Esophagus muscularis mucosa (tissue), 4 donors: Measurements from ENCODE around the gene SOX1.

Experiments used
- CTCF ChIP-seq, 3 experiments: fragments of 200-600 bp in 2 of 3; fragments of 450-650 bp in 1 of 3; sonication (generic) in 2 of 3; IDR thresholded peaks; one replicate each; pipeline ENCODE4 v1.5.1; 2017 to 2019; ENCODE audit warnings: antibody characterized with exemption in 3 of 3, mild to moderate bottlenecking in 2 of 3, moderate library complexity in 1 of 3
- EP300 ChIP-seq: sonication (generic); formaldehyde crosslinking; IDR thresholded peaks from one replicate; pipeline ENCODE4 v1.6.1; 2017; ENCODE audit warnings: antibody characterized with exemption
- POLR2A ChIP-seq: fragments of 450-650 bp; IDR thresholded peaks from one replicate; pipeline ENCODE4 v1.6.1; 2017; ENCODE audit warnings: antibody characterized with exemption, moderate library complexity, mild to moderate bottlenecking, low read depth
- POLR2AphosphoS5 ChIP-seq, 2 donors: sonication (generic); formaldehyde crosslinking; IDR thresholded peaks; one replicate each; pipeline ENCODE4 v1.6.1; 2017; ENCODE audit warnings: antibody characterized with exemption in 2 of 2

GRCh38 chr13:112059457-112060281 is 7.3 kb upstream of the SOX1 start:
- no peak for TF ChIP-seq CTCF (IDR thresholded peaks at IDR 0.05)
- no peak for TF ChIP-seq EP300
- no peak for TF ChIP-seq POLR2A
- TF ChIP-seq POLR2AphosphoS5 (IDR thresholded peaks at IDR 0.05), result no peak
